K562 (cell line): ENCODE measurements around the gene KRT35. TPM values are rescaled to one million over a fixed set of nuclear protein-coding genes. Genes with fewer than 3 reads are reported as not detected.
A peak's percentile ranks its signal among the peaks of the same experiment; 100 is the strongest.

Source experiments
- ATAC-seq: fragments of 200-7000 bp; cut with Tn5 transposase; 3 replicates; pipeline ENCODE4 v1.9.1; 2020; ENCODE audit warnings: moderate library complexity
- BruUV-seq: library from RNA; stranded (reverse); fragments of 400-500 nt; replicated peaks from 2 replicates; lab custom pipeline; 2021; lab: Mats Ljungman, UMichigan
- CTCF ChIA-PET: fragments of 300-600 bp; formaldehyde crosslinking; extraction: SDS; loops from one replicate; lab custom pipeline; 2021; ENCODE audit warnings: low intra/inter-chr PET ratio; lab: Yijun Ruan, JAX
- POLR2A ChIA-PET: fragments of 300-600, 350-650 bp; sonication (Branson Sonifier 250); formaldehyde crosslinking; extraction: SDS; loops from one replicate; lab custom pipeline; 2021; ENCODE audit warnings: antibody characterized with exemption, inconsistent platforms; lab: Yijun Ruan, JAX
- DNase-seq, 4 experiments: peaks; one replicate each; pipeline versions ENCODE4 v3.0.0 to v3.0.0-alpha.2; 2011 to 2018; ENCODE audit warnings: low spot score in 3 of 4, mixed read lengths in 3 of 4; ENCODE audit errors: extremely low read depth in 1 of 4
- FAIRE-seq: peaks from 2 replicates; lab custom pipeline; 2011; peaks lifted over from hg19 to GRCh38; lab: Jason Lieb, UNC
- H2AFZ ChIP-seq: 2 replicates; pipeline ENCODE4 v1.6.0; 2011; ENCODE audit warnings: low read depth, low read length, control low read depth, inconsistent platforms
- H3K27ac ChIP-seq: fragments of 200-600 bp; 3 replicates; pipeline ENCODE4 v1.8.0; 2011; ENCODE audit warnings: low read depth, mild to moderate bottlenecking, control low read depth, inconsistent platforms, low read length, moderate library complexity, mixed read lengths; ENCODE audit errors: extremely low read depth
- H3K27me3 ChIP-seq, 2 experiments: fragments of 300-600 bp in 1 of 2; 2 replicates in 1 of 2; 3 replicates in 1 of 2; pipeline versions ENCODE4 v1.6.0 to v1.8.0; 2011; ENCODE audit warnings: inconsistent platforms in 2 of 2, low read length in 2 of 2, mild to moderate bottlenecking in 1 of 2, mixed read lengths in 1 of 2, moderate library complexity in 1 of 2; ENCODE audit not compliant: control insufficient read depth in 2 of 2, insufficient read depth in 2 of 2
- H3K36me3 ChIP-seq: fragments of 300-600 bp; 3 replicates; pipeline ENCODE4 v1.8.0; 2011; ENCODE audit warnings: mild to moderate bottlenecking, low read length, inconsistent platforms; ENCODE audit not compliant: control insufficient read depth, insufficient read depth
- H3K4me1 ChIP-seq, 2 experiments: fragments of 200-600 bp in 1 of 2; replicated peaks in 1 of 2; 2 replicates in 1 of 2; 3 replicates in 1 of 2; pipeline versions ENCODE4 v1.5.1 to v1.8.0; 2011; ENCODE audit warnings: inconsistent platforms in 2 of 2, low read length in 2 of 2, mild to moderate bottlenecking in 1 of 2, mixed read lengths in 1 of 2, moderate library complexity in 1 of 2; ENCODE audit not compliant: control insufficient read depth in 2 of 2, insufficient read depth in 2 of 2
- H3K4me2 ChIP-seq: 2 replicates; pipeline ENCODE4 v1.6.1; 2011; ENCODE audit warnings: low read length, control low read depth, inconsistent platforms, mixed read lengths; ENCODE audit not compliant: insufficient read depth
- H3K4me3 ChIP-seq: fragments of 200-600 bp; sonication (generic), shearing (Covaris generic); 2 replicates; pipeline ENCODE4 v1.5.1; 2016; ENCODE audit warnings: control low read depth, inconsistent platforms
- H3K79me2 ChIP-seq: fragments of 200-600 bp; 3 replicates; pipeline ENCODE4 v1.8.0; 2011; ENCODE audit warnings: low read length, inconsistent platforms; ENCODE audit not compliant: control insufficient read depth, insufficient read depth
- H3K9ac ChIP-seq, 2 experiments: 2 replicates each; pipeline versions ENCODE4 v1.6.0 to v1.6.1; 2011; ENCODE audit warnings: low read depth in 2 of 2, low read length in 2 of 2, control low read depth in 1 of 2, inconsistent platforms in 1 of 2, mild to moderate bottlenecking in 1 of 2, mixed read lengths in 1 of 2; ENCODE audit not compliant: insufficient read depth in 1 of 2
- H3K9me1 ChIP-seq: one replicate; pipeline ENCODE4 v1.6.0; 2011; ENCODE audit warnings: inconsistent platforms, mild to moderate bottlenecking, low read length, moderate library complexity; ENCODE audit not compliant: control insufficient read depth, insufficient read depth
- H3K9me3 ChIP-seq: replicated peaks from 2 replicates; pipeline ENCODE4 v1.5.1; 2011; ENCODE audit warnings: low read depth, low read length, inconsistent platforms; ENCODE audit not compliant: control insufficient read depth, insufficient read depth
- H4K20me1 ChIP-seq: replicated peaks from 2 replicates; pipeline ENCODE4 v1.6.1; 2011; ENCODE audit warnings: low read length, inconsistent platforms, mixed read lengths; ENCODE audit not compliant: control insufficient read depth, insufficient read depth
- ATF3 ChIP-seq, 2 experiments: fragments of 450-650 bp in 1 of 2; sonication (generic) in 1 of 2; formaldehyde crosslinking in 1 of 2; IDR thresholded peaks in 1 of 2; conservative IDR thresholded peaks in 1 of 2; 2 replicates each; pipeline versions ENCODE4 v1.6.1 to v1.8.1; 2016 to 2023; ENCODE audit warnings: mild to moderate bottlenecking in 2 of 2, moderate library complexity in 2 of 2, inconsistent platforms in 1 of 2, missing genetic modification reagents in 1 of 2
- CBFA2T2 ChIP-seq: fragments of 450-650 bp; conservative IDR thresholded peaks from 2 replicates; pipeline ENCODE4 v1.6.1; 2017; ENCODE audit warnings: mild to moderate bottlenecking
- CBFA2T3 ChIP-seq: fragments of 450-650 bp; IDR thresholded peaks from 2 replicates; pipeline ENCODE4 v1.6.1; 2017
- CREM ChIP-seq: IDR thresholded peaks from 2 replicates; pipeline ENCODE4 v1.6.1; 2014; ENCODE audit warnings: antibody characterized with exemption, low read depth
- ETS1 ChIP-seq: conservative IDR thresholded peaks from 2 replicates; pipeline ENCODE4 v1.6.1; 2011; ENCODE audit warnings: low read depth, mild to moderate bottlenecking, low read length; ENCODE audit not compliant: control insufficient read depth
- HNRNPLL ChIP-seq: fragments of 200-400 bp; formaldehyde crosslinking; IDR thresholded peaks from 2 replicates; pipeline ENCODE4 v1.6.1; 2017; ENCODE audit warnings: low read length, low read depth, mild to moderate bottlenecking; ENCODE audit not compliant: poor library complexity, severe bottlenecking
- NFE2 ChIP-seq: IDR thresholded peaks from 2 replicates; pipeline ENCODE4 v1.6.1; 2014; ENCODE audit warnings: antibody characterized with exemption, low read depth
- TCF3 ChIP-seq: sonication (generic); formaldehyde crosslinking; IDR thresholded peaks from 2 replicates; pipeline ENCODE4 v1.4.0; 2020; ENCODE audit warnings: mild to moderate bottlenecking, missing genetic modification reagents
- TEAD4 ChIP-seq, 2 experiments: sonication (generic) in 1 of 2; formaldehyde crosslinking in 1 of 2; IDR thresholded peaks; 2 replicates each; pipeline versions ENCODE4 v1.6.1 to v1.8.0; 2012 to 2022; ENCODE audit warnings: borderline replicate concordance in 1 of 2, inconsistent platforms in 1 of 2, low read length in 1 of 2, mild to moderate bottlenecking in 1 of 2, missing genetic modification reagents in 1 of 2
- ZNF12 ChIP-seq: sonication (generic); formaldehyde crosslinking; IDR thresholded peaks from 2 replicates; pipeline ENCODE4 v1.4.0; 2020; ENCODE audit warnings: mild to moderate bottlenecking, missing genetic modification reagents
- ZNF165 ChIP-seq: fragments of 250-450 bp; sonication (Bioruptor Pico); IDR thresholded peaks from 2 replicates; pipeline ENCODE4 v1.4.0; 2020; ENCODE audit warnings: borderline replicate concordance
- ZNF639 ChIP-seq, 2 experiments: fragments of 200-800 bp in 1 of 2; sonication (Bioruptor generic) in 1 of 2; sonication (generic) in 1 of 2; formaldehyde crosslinking in 1 of 2; IDR thresholded peaks in 1 of 2; conservative IDR thresholded peaks in 1 of 2; 2 replicates each; pipeline versions ENCODE4 v1.5.0 to v1.6.1; 2016 to 2020; ENCODE audit warnings: missing compliant biosample characterization in 1 of 2, missing genetic modification characterization in 1 of 2, missing genetic modification reagents in 1 of 2
- WGBS: fragments of 100-300 bp; shearing (Covaris generic); methylation state at CpG from one replicate; pipeline ENCODE4 v1.1.6; 2016; ENCODE audit warnings: low coverage, mixed read lengths; ENCODE audit not compliant: insufficient coverage; ENCODE audit errors: missing lambda C conversion rate; 5-methylcytosine and 5-hydroxymethylcytosine counted together
- in situ Hi-C: fragments of 300-500 bp; cut with MboI; formaldehyde crosslinking; loops from 4 replicates; pipeline ENCODE4 v1.15.0; 2018; ENCODE audit warnings: inconsistent platforms, mixed read lengths
- intact Hi-C: fragments of 100-400 bp; cut with micrococcal nuclease; formaldehyde crosslinking; loops from 2 replicates; pipeline ENCODE4 v1.14.2; 2022
- polyA plus RNA-seq, 8 experiments: library from polyadenylated mRNA; depleted of rRNA in 4 of 8; stranded (reverse) in 5 of 8; unstranded in 3 of 8; fragments of >200 nt; fragmentation: Nextera tagmentation in 2 of 8; fragmentation: Illumina TruSeq in 1 of 8; extraction: Ambion mirVana in 2 of 8; extraction: Trizol in 1 of 8; gene quantifications; 2 replicates each; pipeline versions ENCODE4 v1.2.1 to v1.2.3, GENCODE V29; 2011 to 2014; ENCODE audit warnings: inconsistent platforms in 1 of 8, missing spikeins in 1 of 8
- total RNA-seq, 7 experiments: library from RNA; depleted of rRNA in 6 of 7; stranded (reverse); fragments of >200 nt in 6 of 7; fragmentation: Illumina TruSeq in 2 of 7; extraction: Trizol in 2 of 7; gene quantifications; 2 replicates each; pipeline versions ENCODE4 v1.2.1 to v1.2.3, GENCODE V29; 2011 to 2021; ENCODE audit warnings: low replicate concordance in 1 of 7

Gene KRT35
- total and polyA plus RNA-seq, 9 of the 15 experiments (the other 6 are each of a cell fraction or from before 2014, with no cell fraction given) = not detected

- DNase-seq = peak in 3 of 4 experiments; percentile 20 to 30 (median 23)
- H3K9me3 ChIP-seq = no peaks in the 10 kb centered on the region
- in situ Hi-C loops (no loop called here), intact Hi-C loops (loop anchor here (10.0 kb wide), 1 partner anchor 181 kb away; no protein-coding TSS in a partner anchor)
- ATAC-seq = peak; percentile 47
- ChIA-PET POLR2A (interaction anchor here (1.0 to 2.3 kb wide), 3 partner anchors 21 to 65 kb away, joined by 3 to 6 read pairs (median 4); partner anchors contain the start of gene KRT19), CTCF (interaction anchor here (0.8 kb wide), 1 partner anchor 65 kb away, joined by 3 read pairs; no protein-coding TSS in a partner anchor)
- no TSS peak for BruUV-seq
- no peak overlapping the region for H3K27ac ChIP-seq
- H3K9ac ChIP-seq = peak overlapping the region in 1 of 2 experiments; percentile 54; a peak in 2 of 4 replicates
- under 1% methylated on average over 7 of the region's 7 CpGs for WGBS
- H3K36me3 ChIP-seq = no peaks in the 10 kb centered on the region
- H3K4me2 ChIP-seq = no peak overlapping the region
- peaks cover 9 to 19% of the 10 kb centered on the region in 2 experiments; a peak in 4 of 5 replicates for H3K4me1 ChIP-seq
- no peaks in the 10 kb centered on the region for H3K79me2 ChIP-seq
- peaks cover 10 to 49% of the 10 kb centered on the region in 2 experiments; a peak in 3 of 5 replicates for H3K27me3 ChIP-seq
- no peaks in the 10 kb centered on the region for H3K9me1 ChIP-seq
- no peak overlapping the region for H2AFZ ChIP-seq
- H3K4me3 ChIP-seq = no peak overlapping the region
- peaks cover 12% of the 10 kb centered on the region for H4K20me1 ChIP-seq
- FAIRE-seq = peak; percentile 72
- no peak for TF ChIP-seq HNRNPLL
- TF ChIP-seq NFE2 = 0 out of 2 replicates have a peak, but pooled peaks have one; percentile 13
- peak; percentile 82 for TF ChIP-seq CBFA2T3
- no peak for TF ChIP-seq ATF3 (IDR thresholded peaks at IDR 0.05)
- no peak for TF ChIP-seq ATF3 (CRISPR knock-in tag; conservative IDR thresholded peaks at IDR 0.05)
- no peak for TF ChIP-seq ZNF165 (CRISPR knock-in tag)
- no peak for TF ChIP-seq ZNF639 (CRISPR knock-in tag; conservative IDR thresholded peaks at IDR 0.05 in 1 of 2, IDR thresholded peaks at IDR 0.05 in 1 of 2)
- no peak for TF ChIP-seq ZNF12 (CRISPR knock-in tag)
- no peak for TF ChIP-seq ETS1
- TF ChIP-seq CBFA2T2 = peak; percentile 57
- no peak for TF ChIP-seq CREM
- peak; percentile 34; the same call in 1 of the 2 replicates for TF ChIP-seq TCF3 (CRISPR knock-in tag)
- TF ChIP-seq TEAD4 (IDR thresholded peaks at IDR 0.05; ENCODE audit: low read length) = peak; percentile 56
- TF ChIP-seq TEAD4 (CRISPR knock-in tag; IDR thresholded peaks at IDR 0.05; ENCODE audit: borderline replicate concordance) = no peak
These were observed 3.3 kb upstream of the KRT35 start for GRCh38 chr17:41483991-41484826.
